GM10248 (cell line): ENCODE results near the gene EPHA8.

Experiments used
- CTCF ChIA-PET: fragments of 300-600 bp; sonication (Branson Sonifier 250); formaldehyde crosslinking; extraction: SDS; loops from one replicate; lab custom pipeline; 2021; ENCODE audit warnings: antibody characterized with exemption; lab: Yijun Ruan, JAX
- POLR2A ChIA-PET: fragments of 350-650 bp; sonication (Branson Sonifier 250); formaldehyde crosslinking; extraction: SDS; loops from one replicate; lab custom pipeline; 2020; ENCODE audit warnings: antibody characterized with exemption; lab: Yijun Ruan, JAX
- DNase-seq: peaks from one replicate; pipeline ENCODE4 v3.0.0; 2012; ENCODE audit errors: extremely low spot score
- TF ChIP-seq, protein P1 (sequence below): IDR thresholded peaks from 2 replicates; pipeline ENCODE4 v1.5.1; 2012; ENCODE audit warnings: mild to moderate bottlenecking, low read depth; ENCODE audit errors: extremely low read depth, missing control alignments, control extremely low read depth

EPHA8 gene

GRCh38 chr1:22592051-22592450, 28.8 kb downstream of the EPHA8 start:
- no peak for DNase-seq
- POLR2A ChIA-PET: no interaction called here
- TF ChIP-seq, protein P1, sequence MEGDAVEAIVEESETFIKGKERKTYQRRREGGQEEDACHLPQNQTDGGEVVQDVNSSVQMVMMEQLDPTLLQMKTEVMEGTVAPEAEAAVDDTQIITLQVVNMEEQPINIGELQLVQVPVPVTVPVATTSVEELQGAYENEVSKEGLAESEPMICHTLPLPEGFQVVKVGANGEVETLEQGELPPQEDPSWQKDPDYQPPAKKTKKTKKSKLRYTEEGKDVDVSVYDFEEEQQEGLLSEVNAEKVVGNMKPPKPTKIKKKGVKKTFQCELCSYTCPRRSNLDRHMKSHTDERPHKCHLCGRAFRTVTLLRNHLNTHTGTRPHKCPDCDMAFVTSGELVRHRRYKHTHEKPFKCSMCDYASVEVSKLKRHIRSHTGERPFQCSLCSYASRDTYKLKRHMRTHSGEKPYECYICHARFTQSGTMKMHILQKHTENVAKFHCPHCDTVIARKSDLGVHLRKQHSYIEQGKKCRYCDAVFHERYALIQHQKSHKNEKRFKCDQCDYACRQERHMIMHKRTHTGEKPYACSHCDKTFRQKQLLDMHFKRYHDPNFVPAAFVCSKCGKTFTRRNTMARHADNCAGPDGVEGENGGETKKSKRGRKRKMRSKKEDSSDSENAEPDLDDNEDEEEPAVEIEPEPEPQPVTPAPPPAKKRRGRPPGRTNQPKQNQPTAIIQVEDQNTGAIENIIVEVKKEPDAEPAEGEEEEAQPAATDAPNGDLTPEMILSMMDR: no peak
- CTCF ChIA-PET: no interaction called here

DNA sequence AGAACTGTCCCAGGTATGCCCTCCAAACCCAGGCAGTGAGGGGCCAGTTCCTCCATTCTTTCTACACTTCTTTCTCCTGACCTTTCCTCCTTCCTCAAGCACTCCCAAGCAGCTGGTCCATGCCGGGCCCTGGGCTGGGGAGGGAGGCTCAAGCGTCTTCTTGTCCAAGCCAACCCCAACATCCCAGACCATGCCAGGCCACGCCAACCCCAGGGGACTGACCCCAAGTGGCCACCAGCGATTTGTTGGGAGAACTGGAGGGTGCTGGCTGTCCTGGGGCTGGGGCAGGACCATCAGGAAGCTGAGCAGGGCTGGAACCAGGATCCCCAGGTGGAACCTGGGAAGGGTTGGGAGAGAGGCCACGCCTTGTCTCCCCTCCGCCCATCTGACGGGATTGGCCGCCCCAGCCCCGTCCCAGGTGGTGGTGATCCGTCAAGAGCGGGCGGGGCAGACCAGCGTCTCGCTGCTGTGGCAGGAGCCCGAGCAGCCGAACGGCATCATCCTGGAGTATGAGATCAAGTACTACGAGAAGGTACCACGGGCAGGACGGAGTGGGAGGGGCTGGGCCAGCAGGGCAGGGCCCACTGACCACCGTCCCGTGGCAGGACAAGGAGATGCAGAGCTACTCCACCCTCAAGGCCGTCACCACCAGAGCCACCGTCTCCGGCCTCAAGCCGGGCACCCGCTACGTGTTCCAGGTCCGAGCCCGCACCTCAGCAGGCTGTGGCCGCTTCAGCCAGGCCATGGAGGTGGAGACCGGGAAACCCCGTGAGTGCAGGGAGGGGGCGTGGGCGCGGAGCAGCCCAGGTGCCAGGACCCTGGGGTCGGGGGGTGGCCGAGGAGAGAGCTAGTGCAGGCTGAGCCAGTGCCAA, 29.9 kb downstream of the EPHA8 start:
- DNase-seq: no peak
- TF ChIP-seq, protein P1: no peak
- CTCF ChIA-PET: no interaction called here
- POLR2A ChIA-PET: no interaction called here

- POLR2A ChIA-PET: no interaction called here
- no peak for DNase-seq
- TF ChIP-seq, protein P1: no peak
- CTCF ChIA-PET: no interaction called here
Observed at GRCh38 chr1:22594396-22594795, 31.1 kb downstream of the EPHA8 start.

GRCh38 chr1:22595108-22595507, 31.8 kb downstream of the EPHA8 start:
- POLR2A ChIA-PET: no interaction called here
- CTCF ChIA-PET: no interaction called here
- TF ChIP-seq, protein P1: no peak

GRCh38 chr1:22597301-22597965, 34.1 kb downstream of the EPHA8 start:
- POLR2A ChIA-PET: no interaction called here
- CTCF ChIA-PET: no interaction called here

More at GRCh38 chr1:22595108-22595507, 31.8 kb downstream of the EPHA8 start:
- DNase-seq: no peak

DNA sequence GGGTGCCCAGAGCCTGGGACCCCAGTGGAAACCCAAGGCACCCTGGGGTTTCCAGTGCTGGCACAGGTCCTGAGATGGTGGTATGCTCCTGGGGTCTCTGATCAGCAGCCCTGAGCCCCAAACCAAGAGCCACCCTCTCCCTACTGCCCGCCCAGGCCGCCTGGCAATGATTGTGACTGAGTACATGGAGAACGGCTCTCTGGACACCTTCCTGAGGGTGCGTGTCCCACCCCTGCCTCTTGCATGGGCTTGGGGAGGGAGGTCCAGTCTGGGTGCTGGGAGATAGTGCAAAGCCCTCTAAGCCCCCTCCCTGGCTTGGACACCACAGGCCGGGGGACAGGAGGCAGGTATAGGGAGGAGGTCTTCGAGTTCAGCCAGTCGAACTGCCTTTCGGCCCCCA, 34.7 kb downstream of the EPHA8 start:
- no peak for DNase-seq
- CTCF ChIA-PET: no interaction called here
- POLR2A ChIA-PET: no interaction called here
- TF ChIP-seq, protein P1: no peak

More at GRCh38 chr1:22597301-22597965, 34.1 kb downstream of the EPHA8 start:
- TF ChIP-seq, protein P1: no peak
- no peak for DNase-seq
